ENCODE results near the gene SFI1. TPM values are rescaled to one million over a fixed set of nuclear protein-coding genes. Genes with fewer than 3 reads are reported as not detected.
"Not testable (repeated sequence)": the region's sequence is repeated elsewhere in the genome, so short reads cannot be mapped to it uniquely, and the experiment has no call there.

Gene SFI1
- total RNA-seq, 1 donor from 2014 or later = 22.1 TPM

DNA sequence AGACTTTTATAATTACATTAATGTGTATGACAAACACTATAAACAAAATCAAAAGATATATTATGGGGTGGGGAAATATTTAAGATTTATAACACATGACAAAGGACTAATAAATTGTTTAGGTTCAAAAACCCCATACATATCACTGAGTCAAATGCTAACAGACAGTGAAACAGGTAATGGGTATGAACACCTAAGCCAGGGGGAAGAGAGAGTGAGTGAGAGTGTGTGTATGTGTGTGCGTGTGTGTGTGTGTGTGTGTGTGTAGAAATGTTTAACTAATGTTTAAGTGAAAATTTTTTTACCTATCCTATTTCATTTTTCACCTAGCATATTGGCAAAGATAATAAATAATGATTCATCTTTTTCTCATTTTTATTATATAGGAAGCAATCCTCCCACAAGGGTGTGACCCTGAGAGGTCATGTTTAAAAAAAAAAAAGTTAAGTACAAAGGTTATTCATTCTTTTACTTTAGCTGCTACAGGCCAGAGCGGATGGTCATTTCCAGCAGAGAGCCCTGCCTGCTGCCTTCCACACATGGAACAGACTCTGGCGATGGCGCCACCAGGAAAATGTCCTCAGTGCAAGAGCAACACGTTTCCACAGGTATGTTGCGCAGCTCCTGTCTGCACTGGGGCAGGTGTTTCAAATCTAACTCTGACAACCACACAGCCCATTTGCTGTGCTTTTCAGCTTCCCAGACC is 92.8 kb downstream of the SFI1 start:
- DNase-seq (ENCODE audit: low spot score) = no peak

DNA sequence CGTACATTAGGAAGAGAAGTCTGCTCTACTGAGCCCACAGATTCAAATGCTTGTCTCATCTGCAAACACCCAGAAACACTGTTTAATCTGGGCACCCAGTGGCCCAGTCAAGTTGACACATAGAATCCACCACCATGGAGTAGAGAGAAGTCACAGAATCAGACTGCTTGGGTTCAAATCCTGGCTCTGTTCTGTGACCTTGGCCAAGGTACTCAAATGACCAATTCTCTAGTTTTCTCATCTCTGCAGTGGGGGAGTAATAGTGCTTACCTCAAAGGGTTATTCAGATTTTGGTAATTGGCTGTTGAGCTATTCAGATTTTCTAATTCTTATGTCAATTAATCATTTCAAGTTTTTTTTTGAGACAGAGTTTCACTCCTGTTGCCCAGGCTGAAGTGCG is 93.8 kb downstream of the SFI1 start:
- not testable (repeated sequence) for DNase-seq (ENCODE audit: low spot score)

DNA sequence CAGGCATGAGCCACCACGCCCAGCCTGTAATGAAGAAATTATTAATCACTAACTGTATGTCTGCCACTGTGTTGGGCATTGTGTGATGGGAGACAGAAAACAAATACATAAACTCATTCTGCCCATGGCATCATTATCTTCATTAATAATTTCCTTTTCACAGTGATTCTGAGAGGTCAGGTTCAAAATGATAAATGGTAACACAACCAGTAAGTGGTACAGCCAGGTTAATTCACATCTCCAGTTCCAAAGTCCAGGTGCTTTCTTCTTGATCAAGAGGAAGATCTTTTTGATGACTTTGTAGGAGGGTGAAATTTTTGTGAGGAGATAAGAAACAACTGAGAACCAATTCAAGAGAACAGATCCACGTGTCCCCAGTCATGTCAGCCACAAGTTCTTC is 98.9 kb downstream of the SFI1 start:
- no peak for DNase-seq (ENCODE audit: low spot score)

DNA sequence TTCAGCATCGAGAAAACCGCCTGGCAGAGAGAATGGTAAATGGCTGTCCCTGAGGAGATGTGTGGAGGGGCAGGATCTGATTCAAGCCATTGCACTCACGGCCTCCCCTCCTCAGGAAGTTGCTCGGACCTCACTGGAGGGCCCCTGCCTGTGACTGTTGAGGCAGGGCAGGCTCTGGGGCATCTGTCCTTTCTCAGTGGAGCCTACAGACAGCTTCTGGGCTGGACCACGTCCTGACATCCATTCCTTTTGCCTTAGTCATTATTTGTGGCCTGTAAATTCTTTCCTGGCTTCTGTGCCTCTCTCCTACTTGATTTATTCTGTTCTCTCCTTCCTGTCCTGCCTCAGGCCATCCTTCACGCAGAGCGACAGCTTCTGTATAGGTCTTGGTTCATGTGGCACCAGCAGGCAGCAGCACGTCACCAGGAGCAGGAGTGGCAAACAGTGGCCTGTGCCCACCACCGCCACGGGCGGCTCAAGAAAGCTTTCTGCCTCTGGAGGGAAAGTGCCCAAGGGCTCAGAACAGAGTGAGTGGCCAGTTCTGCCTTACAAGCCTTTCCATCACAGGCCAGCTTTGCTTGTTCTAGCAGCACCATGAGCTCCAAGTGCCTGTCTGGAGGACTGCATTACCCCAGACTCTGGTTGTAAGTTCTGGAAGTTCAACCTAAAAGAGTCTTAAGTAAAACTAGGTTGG is 106.1 kb downstream of the SFI1 start:
- DNase-seq (ENCODE audit: low spot score) = peak; percentile 97

DNA sequence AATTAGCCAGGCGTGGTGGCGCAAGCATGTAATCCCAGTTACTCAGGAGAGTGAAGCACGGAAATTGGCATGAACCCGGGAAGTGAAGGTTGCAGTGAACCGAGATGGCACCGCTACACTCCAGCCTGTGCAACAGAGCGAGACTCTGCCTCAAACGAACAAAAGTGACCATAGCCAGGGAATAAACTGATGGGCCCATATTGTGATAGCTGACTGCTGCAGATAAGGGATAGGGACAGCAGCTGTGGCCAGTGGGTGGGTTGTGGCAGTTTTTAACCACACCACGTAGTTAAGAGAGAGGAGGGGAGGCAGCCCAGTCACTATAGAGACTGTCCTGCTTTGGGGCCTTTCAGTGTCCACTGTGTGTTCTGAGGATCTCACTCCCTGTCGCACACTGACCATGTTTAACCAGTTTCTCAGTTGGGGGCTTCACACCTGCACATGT is 106.8 kb downstream of the SFI1 start:
- no peak for DNase-seq (ENCODE audit: low spot score)

DNA sequence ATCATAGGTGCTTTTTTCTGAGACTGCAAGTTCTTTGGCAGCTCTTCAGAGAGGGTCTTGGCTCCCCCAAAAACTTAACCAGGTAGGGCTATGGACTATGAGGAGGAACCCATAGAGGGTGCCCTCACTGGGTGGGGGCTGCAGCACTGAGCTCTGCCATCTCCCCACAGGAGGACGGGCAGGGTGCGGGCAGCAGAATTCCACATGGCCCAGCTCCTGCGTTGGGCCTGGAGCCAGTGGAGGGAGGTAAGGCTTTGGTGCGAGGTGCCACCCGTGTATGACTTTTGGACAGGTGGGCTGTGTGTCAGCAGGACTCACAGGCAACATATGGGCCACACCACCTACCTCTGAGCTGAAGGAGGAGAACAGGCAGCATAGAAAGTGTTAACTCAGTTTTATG is 107.2 kb downstream of the SFI1 start:
- no peak for DNase-seq (ENCODE audit: low spot score)

DNA sequence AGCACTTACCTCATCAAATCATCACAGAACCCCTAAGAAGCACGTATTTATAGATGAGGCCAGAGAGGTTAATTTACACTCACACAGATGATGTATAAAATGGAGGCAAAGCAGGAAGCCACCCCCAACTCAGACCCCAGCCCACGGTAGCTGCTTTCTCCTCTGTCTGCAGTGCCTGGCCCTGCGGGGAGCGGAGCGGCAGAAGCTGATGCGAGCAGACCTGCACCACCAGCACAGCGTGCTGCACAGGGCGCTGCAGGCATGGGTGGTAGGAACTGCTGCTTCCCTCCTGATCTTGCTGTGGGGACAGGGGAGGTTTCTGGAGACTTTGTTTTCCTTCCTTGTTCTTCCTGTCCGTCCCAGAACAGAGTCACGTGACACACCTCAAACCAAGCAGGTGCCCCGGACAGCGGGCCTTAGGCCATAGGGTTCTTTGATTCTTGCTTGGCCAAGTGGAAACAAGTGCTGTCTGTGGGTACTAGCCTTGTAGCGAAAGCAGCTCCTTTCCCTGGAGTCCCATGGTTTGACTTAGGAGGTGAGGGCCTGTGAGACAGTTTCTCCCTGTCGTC is 107.9 kb downstream of the SFI1 start:
- DNase-seq (ENCODE audit: low spot score) = no peak

GRCh38 chr22:31604746-31605705 is 108.7 kb downstream of the SFI1 start:
- DNase-seq (ENCODE audit: low spot score) = no peak

- DNase-seq (ENCODE audit: low spot score) = no peak
These were observed 109.7 kb downstream of the SFI1 start for GRCh38 chr22:31605851-31606585.

GRCh38 chr22:31607696-31608095 is 111.4 kb downstream of the SFI1 start:
- DNase-seq (ENCODE audit: low spot score) = no peak

GRCh38 chr22:31609716-31610115 is 113.4 kb downstream of the SFI1 start:
- DNase-seq (ENCODE audit: low spot score) = no peak

DNA sequence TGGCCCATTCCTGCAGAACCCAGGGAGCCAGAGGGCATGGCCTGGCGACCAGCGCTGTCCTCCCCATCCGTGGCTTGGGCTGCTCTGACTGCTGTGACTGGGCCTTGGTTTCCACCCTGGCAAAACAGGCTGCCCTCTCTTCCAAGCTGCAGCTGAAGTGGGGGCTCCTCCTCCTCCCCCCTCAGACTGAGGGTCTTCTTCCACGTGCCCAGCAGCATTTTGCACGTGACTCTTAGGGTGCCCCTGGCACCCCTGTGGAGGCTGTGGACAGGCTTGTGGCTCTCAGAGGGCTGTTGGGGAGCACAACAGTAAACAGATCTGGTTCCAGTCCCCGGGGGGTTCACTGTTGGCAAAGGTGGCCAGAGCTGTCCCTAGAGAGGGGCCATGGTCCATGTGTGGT is 114.3 kb downstream of the SFI1 start:
- no peak for DNase-seq (ENCODE audit: low spot score)

DNA sequence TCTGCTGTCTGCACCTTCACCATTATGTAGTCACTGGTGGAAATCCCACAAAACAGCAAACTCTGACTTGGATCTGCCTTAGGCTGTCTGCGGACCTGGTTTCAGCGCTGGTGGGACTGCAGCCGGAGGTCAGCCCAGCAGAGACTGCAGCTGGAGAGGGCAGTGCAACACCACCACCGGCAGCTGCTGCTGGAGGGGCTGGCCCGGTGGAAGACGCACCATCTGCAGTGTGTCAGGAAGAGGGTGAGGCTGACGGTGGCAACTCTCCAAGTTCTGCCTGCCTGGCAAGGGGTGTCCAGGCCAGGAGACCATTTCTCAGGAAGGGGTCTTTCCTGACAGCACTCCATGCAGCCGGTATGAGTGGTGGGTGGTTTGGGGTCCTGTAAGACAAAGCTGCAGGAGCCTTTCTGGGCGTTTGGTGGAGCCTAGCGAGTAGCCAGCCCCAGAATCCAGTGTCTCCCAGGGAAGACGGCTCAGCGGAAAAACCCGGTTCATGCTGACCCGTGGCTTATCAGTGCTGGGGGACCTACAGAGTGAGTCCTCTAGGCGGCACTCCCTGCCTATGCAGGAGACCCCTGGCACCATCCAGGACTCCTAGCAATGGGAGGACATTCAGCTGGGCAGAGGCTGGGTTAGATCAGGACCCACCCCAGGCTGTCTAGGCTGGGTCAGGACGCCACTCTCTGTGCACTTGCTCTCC is 114.9 kb downstream of the SFI1 start:
- DNase-seq (ENCODE audit: low spot score) = peak; percentile 71

- DNase-seq (ENCODE audit: low spot score) = no peak
These were observed 116.6 kb downstream of the SFI1 start for GRCh38 chr22:31612891-31613285.

GRCh38 chr22:31613286-31613903 is 117.1 kb downstream of the SFI1 start:
- DNase-seq (ENCODE audit: low spot score) = no peak

- no peak for DNase-seq (ENCODE audit: low spot score)
These were observed 117.6 kb downstream of the SFI1 start for GRCh38 chr22:31613904-31614296.

GRCh38 chr22:31614781-31615490 is 118.6 kb downstream of the SFI1 start:
- no peak for DNase-seq (ENCODE audit: low spot score)

DNA sequence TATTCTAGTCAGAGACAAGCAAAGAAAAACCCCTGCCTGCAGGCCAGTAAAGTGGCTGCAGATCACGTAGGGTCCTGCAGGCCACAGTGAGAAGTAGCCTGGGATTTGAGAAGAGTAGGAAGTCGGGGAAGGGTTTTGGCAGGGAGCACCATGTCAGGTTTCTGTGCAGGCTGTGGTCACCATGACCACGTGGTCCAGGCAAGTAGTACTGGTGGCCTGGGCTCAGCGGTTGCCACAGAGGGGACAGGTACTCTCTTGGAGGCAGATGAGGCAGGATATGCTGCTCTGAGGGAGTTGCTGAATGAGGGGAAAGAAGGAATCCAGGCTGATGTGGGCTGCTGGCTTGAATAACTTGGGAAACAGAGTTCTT is 119.1 kb downstream of the SFI1 start:
- DNase-seq (ENCODE audit: low spot score) = no peak

GRCh38 chr22:31615940-31616314 is 119.6 kb downstream of the SFI1 start:
- DNase-seq (ENCODE audit: low spot score) = no peak

All from umbilical cord (tissue), 2 donors.